Mesothelial cell of epicardium (in vitro differentiated cells): Measurements from ENCODE around the gene PPP1R26. TPM values are rescaled to one million over a fixed set of nuclear protein-coding genes. Genes with fewer than 3 reads are reported as not detected.

ENCODE experiments used
- DNase-seq, 2 experiments: peaks; one replicate each; pipeline ENCODE4 v3.0.0; 2021; ENCODE audit warnings: low spot score in 2 of 2; ENCODE audit not compliant: unreplicated experiment in 2 of 2
- H3K27ac Mint-ChIP-seq: 2 replicates; pipeline ENCODE4 v1.8.0; 2021; ENCODE audit warnings: mixed read lengths
- H3K27me3 Mint-ChIP-seq: 2 replicates; pipeline ENCODE4 v1.8.0; 2021; ENCODE audit warnings: low read depth, mixed read lengths
- H3K36me3 Mint-ChIP-seq: 2 replicates; pipeline ENCODE4 v1.8.0; 2021; ENCODE audit warnings: mixed read lengths
- H3K4me1 Mint-ChIP-seq: 2 replicates; pipeline ENCODE4 v1.8.0; 2021; ENCODE audit warnings: mixed read lengths
- H3K4me3 Mint-ChIP-seq: 2 replicates; pipeline ENCODE4 v1.8.0; 2021; ENCODE audit warnings: mild to moderate bottlenecking, moderate library complexity, mixed read lengths
- H3K9me3 Mint-ChIP-seq: 2 replicates; pipeline ENCODE4 v1.8.0; 2021; ENCODE audit warnings: mixed read lengths
- total RNA-seq: library from RNA; stranded (reverse); gene quantifications from 3 replicates; pipeline ENCODE4 v1.2.1, GENCODE V29; 2021
- TF ChIP-seq, protein P1 (sequence below): fragments of 200-600 bp; sonication (generic); IDR thresholded peaks from one replicate; pipeline ENCODE4 v1.5.0; 2021; ENCODE audit warnings: antibody characterized with exemption; ENCODE audit not compliant: unreplicated experiment

PPP1R26 gene
- total RNA-seq, 1 donor from 2014 or later, result 27.9 TPM

DNA sequence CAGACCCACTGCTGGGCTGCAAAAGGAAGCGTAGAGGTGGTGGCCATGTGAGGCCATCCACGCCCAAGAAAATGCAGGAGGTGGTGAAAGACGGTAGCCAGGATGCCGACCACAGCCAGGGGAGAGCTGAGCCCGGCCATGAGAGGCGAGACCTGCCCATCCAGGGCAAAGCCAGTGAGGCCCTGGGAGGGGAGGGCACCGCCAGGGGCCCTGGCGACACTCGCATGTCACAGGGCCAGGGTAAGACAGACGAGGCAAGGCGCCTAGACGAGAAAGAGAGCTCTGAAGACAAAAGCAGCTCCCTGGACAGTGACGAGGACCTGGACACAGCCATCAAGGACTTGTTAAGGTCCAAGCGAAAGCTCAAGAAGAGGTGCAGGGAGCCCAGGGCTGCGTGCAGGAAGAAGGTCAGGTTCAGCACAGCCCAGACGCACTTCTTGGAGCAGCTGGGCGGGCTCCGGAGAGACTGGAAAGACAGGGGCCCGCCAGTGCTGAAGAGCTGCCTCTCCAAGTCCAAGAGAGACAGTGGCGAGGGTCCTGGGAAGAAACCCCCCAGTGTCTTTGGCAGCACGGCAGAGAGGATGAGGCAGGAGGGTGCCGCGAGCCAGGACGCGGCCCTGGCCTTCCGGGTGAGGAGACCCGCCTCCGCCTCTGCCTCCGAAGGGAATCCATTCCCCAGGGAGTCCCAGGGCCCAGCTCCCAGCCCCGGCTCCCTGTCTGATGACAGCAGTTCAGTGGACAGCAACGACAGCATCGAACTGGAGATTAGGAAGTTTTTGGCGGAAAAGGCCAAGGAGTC lies 6.9 kb downstream of the PPP1R26 start:
- no peak for DNase-seq
- Mint-ChIP-seq H3K4me1 (no peaks in the 10 kb centered on the region), H3K36me3 (peaks cover 13% of the 10 kb centered on the region), H3K4me3 (no peak overlapping the region), H3K27ac (no peak overlapping the region), H3K9me3 (no peaks in the 10 kb centered on the region), H3K27me3 (no peaks in the 10 kb centered on the region)
- TF ChIP-seq, protein P1, sequence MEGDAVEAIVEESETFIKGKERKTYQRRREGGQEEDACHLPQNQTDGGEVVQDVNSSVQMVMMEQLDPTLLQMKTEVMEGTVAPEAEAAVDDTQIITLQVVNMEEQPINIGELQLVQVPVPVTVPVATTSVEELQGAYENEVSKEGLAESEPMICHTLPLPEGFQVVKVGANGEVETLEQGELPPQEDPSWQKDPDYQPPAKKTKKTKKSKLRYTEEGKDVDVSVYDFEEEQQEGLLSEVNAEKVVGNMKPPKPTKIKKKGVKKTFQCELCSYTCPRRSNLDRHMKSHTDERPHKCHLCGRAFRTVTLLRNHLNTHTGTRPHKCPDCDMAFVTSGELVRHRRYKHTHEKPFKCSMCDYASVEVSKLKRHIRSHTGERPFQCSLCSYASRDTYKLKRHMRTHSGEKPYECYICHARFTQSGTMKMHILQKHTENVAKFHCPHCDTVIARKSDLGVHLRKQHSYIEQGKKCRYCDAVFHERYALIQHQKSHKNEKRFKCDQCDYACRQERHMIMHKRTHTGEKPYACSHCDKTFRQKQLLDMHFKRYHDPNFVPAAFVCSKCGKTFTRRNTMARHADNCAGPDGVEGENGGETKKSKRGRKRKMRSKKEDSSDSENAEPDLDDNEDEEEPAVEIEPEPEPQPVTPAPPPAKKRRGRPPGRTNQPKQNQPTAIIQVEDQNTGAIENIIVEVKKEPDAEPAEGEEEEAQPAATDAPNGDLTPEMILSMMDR, result no peak

DNA sequence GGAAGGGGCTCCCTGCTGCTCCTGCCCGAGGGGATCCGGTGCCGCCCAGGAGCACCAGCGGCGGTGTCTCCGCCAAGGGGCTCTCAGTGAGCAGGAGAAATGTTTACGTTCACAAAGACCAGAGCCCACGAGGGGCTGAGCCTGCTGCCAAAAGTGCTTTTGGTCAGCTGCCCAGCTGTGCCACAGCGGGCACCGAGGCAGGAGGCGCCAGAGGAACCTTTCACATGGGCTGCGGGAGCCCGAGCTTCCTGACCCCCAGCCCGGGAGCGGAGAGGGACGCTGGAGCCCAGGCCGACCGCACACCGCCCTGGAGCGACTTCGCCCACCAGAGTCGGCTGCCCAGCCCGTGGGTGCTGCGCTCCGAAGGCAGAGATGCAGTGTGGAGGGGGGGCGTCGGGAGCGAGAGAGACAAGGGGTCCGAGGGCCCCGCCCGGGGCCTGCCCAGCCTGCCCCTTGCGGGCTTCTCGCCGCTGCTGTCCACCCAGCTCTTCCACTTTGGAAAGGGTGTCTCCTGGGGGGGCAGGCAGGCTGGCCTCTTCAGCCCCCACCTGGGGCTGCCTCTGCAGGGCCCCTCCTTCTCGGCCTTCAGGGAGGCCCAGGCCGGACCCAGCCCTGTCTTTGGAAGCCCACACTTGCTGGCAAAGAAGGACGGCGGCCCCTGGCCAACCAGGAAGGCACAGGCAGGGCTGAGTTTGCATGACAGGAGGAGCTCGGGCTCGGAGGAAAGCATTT lies 7.9 kb downstream of the PPP1R26 start:
- no peak overlapping the region for H3K4me3 Mint-ChIP-seq
- peaks cover 10% of the 10 kb centered on the region for H3K36me3 Mint-ChIP-seq
- no peak for DNase-seq
- TF ChIP-seq, protein P1, result no peak
- H3K27ac Mint-ChIP-seq, result no peak overlapping the region
- H3K4me1 Mint-ChIP-seq, result no peaks in the 10 kb centered on the region
- H3K9me3 Mint-ChIP-seq, result no peaks in the 10 kb centered on the region
- H3K27me3 Mint-ChIP-seq, result no peaks in the 10 kb centered on the region

DNA sequence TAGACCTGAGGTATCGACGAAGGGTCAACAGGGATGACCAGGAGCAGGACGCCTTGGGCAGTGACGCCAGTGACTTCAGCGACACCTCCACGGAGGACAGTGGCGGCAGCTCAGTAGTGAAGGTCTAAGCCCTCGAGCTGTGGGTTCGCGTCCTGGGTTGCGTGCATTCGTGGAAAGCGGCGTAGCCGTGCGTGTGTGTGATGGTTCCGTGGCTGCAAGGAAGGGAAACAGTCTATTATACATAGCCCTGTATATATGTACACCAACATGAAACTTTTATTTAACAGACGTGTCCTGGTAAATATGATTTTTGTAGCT lies 8.4 kb downstream of the PPP1R26 start:
- TF ChIP-seq, protein P1, result no peak
- H3K9me3 Mint-ChIP-seq, result no peaks in the 10 kb centered on the region
- H3K4me1 Mint-ChIP-seq, result no peaks in the 10 kb centered on the region
- H3K27me3 Mint-ChIP-seq, result no peaks in the 10 kb centered on the region
- no peak overlapping the region for H3K4me3 Mint-ChIP-seq
- no peak for DNase-seq
- peaks cover 9% of the 10 kb centered on the region for H3K36me3 Mint-ChIP-seq
- H3K27ac Mint-ChIP-seq, result no peak overlapping the region

DNA sequence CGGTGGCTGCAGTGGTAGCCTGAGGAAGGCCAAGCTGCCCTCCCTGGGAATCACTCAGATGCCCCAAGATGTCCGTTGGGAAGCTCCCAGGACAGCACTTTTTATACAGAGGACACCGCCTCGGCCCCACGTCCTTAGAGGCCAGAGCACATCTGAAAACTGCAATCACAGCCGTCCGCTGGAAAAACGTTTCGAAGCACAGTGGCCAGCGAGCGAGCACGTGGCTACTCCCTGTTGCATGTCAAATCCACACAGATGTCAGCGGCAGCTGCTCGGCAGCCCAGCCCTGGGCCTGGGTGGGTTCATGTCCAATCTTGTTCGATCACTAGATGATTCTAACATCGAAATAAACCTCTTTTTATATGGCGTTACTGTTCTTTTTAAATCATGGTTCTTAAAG lies 8.9 kb downstream of the PPP1R26 start:
- no peak overlapping the region for H3K27ac Mint-ChIP-seq
- H3K4me1 Mint-ChIP-seq, result no peaks in the 10 kb centered on the region
- H3K27me3 Mint-ChIP-seq, result no peaks in the 10 kb centered on the region
- TF ChIP-seq, protein P1, result no peak
- no peak overlapping the region for H3K4me3 Mint-ChIP-seq
- no peak for DNase-seq
- peaks cover 9% of the 10 kb centered on the region for H3K36me3 Mint-ChIP-seq
- no peaks in the 10 kb centered on the region for H3K9me3 Mint-ChIP-seq

DNA sequence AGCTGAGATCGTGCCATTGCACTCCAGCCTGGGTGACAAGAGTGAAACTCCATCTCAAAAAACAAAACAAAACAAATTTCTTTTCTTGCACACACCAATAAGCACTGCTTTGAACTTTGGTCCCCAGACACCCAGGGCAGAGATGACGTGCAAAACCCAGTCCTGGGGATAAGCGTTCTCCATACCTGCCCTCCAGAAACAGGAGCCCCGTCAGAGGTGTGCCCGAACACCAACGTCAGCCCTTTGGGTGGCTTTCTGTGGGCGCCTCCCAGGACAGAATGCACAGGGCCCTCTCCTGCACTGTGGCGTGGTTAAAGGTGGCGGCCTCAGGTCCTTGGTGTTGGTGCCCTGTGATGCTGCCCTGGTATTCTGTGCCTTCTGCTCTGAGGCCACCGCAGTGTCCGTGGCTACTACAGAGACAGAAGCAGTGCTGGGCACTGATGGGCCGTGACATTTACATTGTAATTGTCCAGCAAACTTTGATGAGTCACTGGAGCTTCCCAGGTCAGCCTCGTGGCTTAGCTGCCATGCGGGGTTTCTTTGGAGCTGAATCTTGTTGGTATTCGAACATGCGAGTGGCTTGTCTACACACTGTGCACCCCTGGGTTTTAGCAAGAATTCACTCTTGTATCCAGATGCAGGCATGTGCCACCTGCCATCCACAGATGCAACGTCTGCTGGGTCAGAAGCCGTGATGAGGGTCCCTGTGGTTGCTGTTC lies 9.8 kb downstream of the PPP1R26 start:
- Mint-ChIP-seq H3K36me3 (peaks cover 9% of the 10 kb centered on the region), H3K9me3 (no peaks in the 10 kb centered on the region), H3K27me3 (no peaks in the 10 kb centered on the region), H3K4me1 (no peaks in the 10 kb centered on the region), H3K4me3 (no peak overlapping the region), H3K27ac (no peak overlapping the region)
- DNase-seq, result no peak
- TF ChIP-seq, protein P1, result no peak
